CD4-positive, alpha-beta T cell treated with Interleukin-12 subunit alpha and Interleukin-12 subunit beta, for 1 hour (primary cell): Measurements from ENCODE around the gene IQCK.

Source experiments
- DNase-seq: peaks from one replicate; pipeline ENCODE4 v3.0.0-alpha.2; 2020

The IQCK gene

DNA sequence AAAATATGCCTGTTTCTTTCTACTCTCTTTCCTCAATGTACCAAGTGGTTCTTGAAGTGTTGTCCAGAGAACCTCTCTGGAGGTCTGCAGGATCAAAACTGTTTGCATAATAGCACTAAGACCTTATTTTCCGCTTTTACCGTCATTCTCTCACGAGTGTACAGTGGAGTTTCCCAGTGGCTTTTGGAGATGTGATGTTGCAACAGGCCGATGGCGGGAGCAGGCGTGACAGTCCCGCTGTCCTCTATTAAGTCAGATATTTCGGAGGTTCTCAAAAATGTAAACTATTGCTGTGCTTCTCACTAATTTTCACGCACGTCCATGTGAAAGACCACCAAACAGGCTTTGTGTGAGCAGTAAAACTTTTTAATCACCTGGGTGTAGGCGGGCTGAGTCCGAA, 174.8 kb downstream of the IQCK start:
- DNase-seq: no peak

GRCh38 chr16:19894586-19894985, 176.5 kb downstream of the IQCK start:
- DNase-seq: no peak

GRCh38 chr16:19896951-19897350, 178.9 kb downstream of the IQCK start:
- no peak for DNase-seq

GRCh38 chr16:19898166-19898565, 180.1 kb downstream of the IQCK start:
- no peak for DNase-seq

GRCh38 chr16:19898924-19899604, 181.0 kb downstream of the IQCK start:
- DNase-seq: peak; percentile 39

DNA sequence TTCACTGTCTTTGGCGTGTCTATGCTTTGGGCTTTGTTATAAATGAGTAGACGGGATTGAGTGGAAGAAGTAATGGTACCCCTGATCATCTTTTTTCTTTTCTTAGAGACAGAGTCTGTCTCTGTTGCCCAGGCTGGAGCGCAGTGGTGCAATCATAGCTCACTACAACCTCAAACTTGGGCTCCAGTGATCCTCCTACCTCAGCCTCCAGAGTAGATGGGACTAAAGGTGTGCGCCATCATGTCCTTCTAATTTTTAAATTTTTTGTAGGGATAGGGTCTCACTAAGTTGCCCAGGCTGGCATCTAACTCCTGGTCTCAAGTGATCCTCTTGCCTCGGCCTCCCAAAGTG, 181.5 kb downstream of the IQCK start:
- DNase-seq: no peak

- DNase-seq: no peak
Observed at GRCh38 chr16:19901164-19901563, 183.1 kb downstream of the IQCK start.

- DNase-seq: peak; percentile 68
Observed at GRCh38 chr16:19907161-19907992, 189.3 kb downstream of the IQCK start.
